ENCODE data around the gene CTSZ. TPM values are rescaled to one million over a fixed set of nuclear protein-coding genes. Genes with fewer than 3 reads are reported as not detected.
"Not testable (repeated sequence)": the region's sequence is repeated elsewhere in the genome, so short reads cannot be mapped to it uniquely, and the experiment has no call there.

Gene CTSZ
- polyA plus RNA-seq, 4 donors = 82.7 to 277 (median 183) TPM

DNA sequence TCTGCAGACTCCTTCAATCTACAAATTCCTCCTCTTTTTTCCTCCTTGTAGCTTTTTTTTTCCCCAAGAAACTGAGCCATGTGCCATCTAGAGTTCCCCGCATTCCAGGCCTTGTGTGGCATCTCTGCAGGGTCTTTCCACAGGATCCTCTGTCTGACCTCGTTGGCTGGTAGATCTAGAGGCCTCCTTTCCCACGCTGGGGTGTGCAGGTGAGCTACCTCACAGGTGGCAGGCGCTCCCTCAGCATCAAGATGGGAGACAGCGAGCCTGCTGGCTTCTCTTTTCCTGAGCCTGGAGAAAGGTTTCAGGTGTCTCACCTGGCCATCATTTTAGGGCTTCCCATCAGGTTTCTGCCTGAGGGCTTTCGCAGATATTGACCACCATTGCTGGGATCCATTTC lies 35.6 kb downstream of the CTSZ start:
- no peaks in the 10 kb centered on the region for H3K27me3 ChIP-seq (ENCODE audit: control insufficient read depth in 3 of 3, insufficient read depth in 3 of 3, low read length in 3 of 3)
- no peak for FAIRE-seq
- no peak overlapping the region for H3K27ac ChIP-seq (ENCODE audit: low read depth in 1 of 3, low read length in 2 of 3)
- H3K36me3 ChIP-seq (ENCODE audit: control insufficient read depth in 3 of 3, insufficient read depth in 2 of 3, low read depth in 1 of 3, low read length in 3 of 3) = no peaks in the 10 kb centered on the region
- H3K9me3 ChIP-seq (ENCODE audit: control insufficient read depth in 2 of 2, insufficient read depth in 1 of 2, low read depth in 1 of 2, low read length in 1 of 2) = peaks cover 0 to 6% of the 10 kb centered on the region in 2 donors
- no peak for DNase-seq
- WGBS, 3 donors = 75 to 81% (median 78%) methylated on average over 6 of the region's 6 CpGs
- H3K4me3 ChIP-seq (ENCODE audit: low read depth in 1 of 3, low read length in 3 of 3) = no peak overlapping the region
- no peaks in the 10 kb centered on the region for H3K4me1 ChIP-seq (ENCODE audit: control insufficient read depth in 3 of 3, insufficient read depth in 2 of 3, low read depth in 1 of 3, low read length in 2 of 3)

DNA sequence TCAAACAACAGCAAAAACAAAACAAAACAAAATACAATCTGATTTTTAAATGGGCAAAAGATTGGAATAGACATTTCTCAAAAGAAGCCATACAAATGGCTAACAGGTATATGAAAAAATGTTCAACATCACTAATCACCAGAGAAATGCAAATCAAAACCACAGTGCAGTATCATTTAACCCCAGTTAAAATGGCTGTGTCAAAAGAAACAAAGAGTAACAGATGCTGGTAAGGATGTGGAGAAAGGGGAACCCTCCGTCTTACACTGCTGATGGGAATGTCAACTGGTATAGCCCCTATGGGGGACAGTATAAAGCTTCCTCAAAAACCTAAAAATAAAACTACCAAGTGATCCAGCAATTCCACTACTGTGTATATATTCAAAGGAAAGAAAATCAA lies 36.9 kb downstream of the CTSZ start:
- 70 to 93% (median 88%) methylated on average over 1 of the region's 1 CpG for WGBS, 3 donors
- Histone ChIP-seq H3K4me1 (ENCODE audit: control insufficient read depth in 3 of 3, insufficient read depth in 2 of 3, low read depth in 1 of 3, low read length in 2 of 3) (no peaks in the 10 kb centered on the region), H3K9me3 (ENCODE audit: control insufficient read depth in 2 of 2, insufficient read depth in 1 of 2, low read depth in 1 of 2, low read length in 1 of 2) (no peaks in the 10 kb centered on the region), H3K4me3 (ENCODE audit: low read depth in 1 of 3, low read length in 3 of 3) (no peak overlapping the region), H3K27ac (ENCODE audit: low read depth in 1 of 3, low read length in 2 of 3) (no peak overlapping the region), H3K36me3 (ENCODE audit: control insufficient read depth in 3 of 3, insufficient read depth in 2 of 3, low read depth in 1 of 3, low read length in 3 of 3) (no peaks in the 10 kb centered on the region), H3K27me3 (ENCODE audit: control insufficient read depth in 3 of 3, insufficient read depth in 3 of 3, low read length in 3 of 3) (no peaks in the 10 kb centered on the region)
- DNase-seq (no peak), FAIRE-seq (no peak)

DNA sequence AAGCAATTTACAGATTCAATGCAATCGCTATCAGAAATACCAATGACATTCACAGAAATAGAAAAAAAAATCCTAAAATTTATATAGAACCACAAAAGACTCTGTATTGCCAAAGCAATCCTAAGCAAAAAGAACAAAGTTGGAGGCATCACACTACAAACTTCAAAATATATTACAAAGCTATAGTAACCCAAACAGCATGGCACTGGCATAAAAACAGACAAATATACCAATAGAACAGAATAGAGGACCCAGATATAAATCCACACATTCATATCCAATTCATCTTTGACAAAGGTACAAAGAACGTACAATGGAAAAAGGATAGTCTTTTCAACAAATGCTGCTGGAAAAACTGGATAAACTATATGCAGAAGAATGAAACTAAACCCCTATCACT lies 37.6 kb downstream of the CTSZ start:
- no peak overlapping the region for H3K4me3 ChIP-seq (ENCODE audit: low read depth in 1 of 3, low read length in 3 of 3)
- no peaks in the 10 kb centered on the region for H3K36me3 ChIP-seq (ENCODE audit: control insufficient read depth in 3 of 3, insufficient read depth in 2 of 3, low read depth in 1 of 3, low read length in 3 of 3)
- H3K27ac ChIP-seq (ENCODE audit: low read depth in 1 of 3, low read length in 2 of 3) = no peak overlapping the region
- no peak for DNase-seq
- FAIRE-seq = no peak
- H3K9me3 ChIP-seq (ENCODE audit: control insufficient read depth in 2 of 2, insufficient read depth in 1 of 2, low read depth in 1 of 2, low read length in 1 of 2) = no peaks in the 10 kb centered on the region
- H3K4me1 ChIP-seq (ENCODE audit: control insufficient read depth in 3 of 3, insufficient read depth in 2 of 3, low read depth in 1 of 3, low read length in 2 of 3) = no peaks in the 10 kb centered on the region
- H3K27me3 ChIP-seq (ENCODE audit: control insufficient read depth in 3 of 3, insufficient read depth in 3 of 3, low read length in 3 of 3) = no peaks in the 10 kb centered on the region
- WGBS, 3 donors = 68 to 77% (median 73%) methylated on average over 2 of the region's 2 CpGs

DNA sequence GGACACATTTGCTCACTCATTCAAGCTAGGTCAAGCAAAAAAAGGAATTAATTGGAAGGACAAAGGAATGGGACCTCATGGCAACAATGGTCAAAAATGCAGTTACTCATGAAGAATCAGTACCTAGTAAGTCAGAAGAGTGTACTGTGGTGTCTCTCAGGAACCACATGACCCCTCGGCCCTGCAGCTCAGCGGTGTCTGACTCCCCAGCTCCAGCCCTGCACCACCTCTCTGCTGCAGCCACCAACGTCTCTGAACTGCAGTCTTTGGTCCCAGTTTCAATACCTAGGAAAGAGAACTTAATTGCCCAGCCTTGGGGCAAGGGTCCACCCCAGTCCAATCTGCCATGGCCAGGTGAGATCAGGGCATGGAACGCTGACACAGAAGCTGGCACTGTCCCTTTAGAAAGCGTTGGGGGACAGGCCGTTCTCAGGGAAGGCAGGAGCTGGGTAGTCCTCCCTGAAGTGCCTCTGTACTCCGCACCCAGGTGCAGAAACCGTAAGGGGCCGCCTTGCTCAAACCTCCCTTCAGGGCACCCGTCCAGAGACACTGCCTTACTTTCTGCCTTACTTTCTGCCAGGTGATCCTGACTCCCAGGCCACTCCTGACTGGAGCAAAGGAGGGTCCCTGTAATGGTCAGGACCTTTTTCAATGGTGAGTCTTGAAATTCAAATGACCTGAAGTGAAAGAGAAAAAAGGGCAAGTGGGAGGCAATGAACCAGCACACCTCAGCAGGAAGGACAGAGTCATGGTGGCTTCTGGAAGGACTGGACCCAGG lies 39.2 kb downstream of the CTSZ start:
- Histone ChIP-seq H3K4me1 (ENCODE audit: control insufficient read depth in 3 of 3, insufficient read depth in 2 of 3, low read depth in 1 of 3, low read length in 2 of 3) (no peaks in the 10 kb centered on the region), H3K4me3 (ENCODE audit: low read depth in 1 of 3, low read length in 3 of 3) (no peak overlapping the region), H3K27me3 (ENCODE audit: control insufficient read depth in 3 of 3, insufficient read depth in 3 of 3, low read length in 3 of 3) (no peaks in the 10 kb centered on the region), H3K9me3 (ENCODE audit: control insufficient read depth in 2 of 2, insufficient read depth in 1 of 2, low read depth in 1 of 2, low read length in 1 of 2) (no peaks in the 10 kb centered on the region), H3K27ac (ENCODE audit: low read depth in 1 of 3, low read length in 2 of 3) (no peak overlapping the region), H3K36me3 (ENCODE audit: control insufficient read depth in 3 of 3, insufficient read depth in 2 of 3, low read depth in 1 of 3, low read length in 3 of 3) (no peaks in the 10 kb centered on the region)
- 69 to 79% (median 73%) methylated on average over 10 of the region's 10 CpGs for WGBS, 3 donors
- FAIRE-seq (no peak), DNase-seq (no peak)

DNA sequence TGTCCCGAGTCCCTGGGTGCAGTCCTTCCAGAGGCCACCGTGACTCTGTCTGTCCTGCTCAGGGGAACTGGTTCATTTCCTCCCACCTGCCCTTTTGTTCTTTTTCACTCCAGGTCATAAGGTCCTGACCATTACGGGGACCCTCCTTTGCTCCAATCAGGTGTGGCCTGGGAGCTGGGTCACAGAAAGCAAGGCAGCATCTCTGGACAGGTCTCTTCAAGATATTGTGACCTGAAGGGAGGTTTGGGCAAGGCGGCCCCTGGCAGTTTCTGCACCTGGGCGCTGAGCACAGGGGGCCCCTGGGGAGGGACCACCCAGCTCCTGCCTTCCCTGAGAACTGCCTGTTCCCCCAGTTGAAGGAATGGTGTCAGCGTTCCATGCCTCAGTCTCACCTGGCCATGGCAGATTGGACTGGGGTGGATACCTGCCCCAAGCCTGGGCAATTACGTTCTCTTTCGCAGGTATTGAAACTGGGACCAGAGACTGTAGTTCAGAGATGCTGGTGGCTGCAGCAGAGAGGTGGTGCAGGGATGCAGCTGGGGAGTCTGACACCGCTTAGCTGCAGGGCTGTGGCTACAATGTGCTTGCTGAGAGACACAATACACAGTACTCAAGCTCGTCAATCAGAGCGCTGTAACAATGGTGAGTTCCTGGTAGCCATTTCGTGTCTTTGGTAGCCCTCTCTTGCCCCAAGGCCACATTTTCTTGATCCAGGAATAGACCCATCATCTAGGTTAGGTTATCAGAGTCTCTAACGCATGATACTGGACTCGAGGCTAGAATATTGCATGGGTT lies 41.6 kb downstream of the CTSZ start:
- Histone ChIP-seq H3K4me3 (ENCODE audit: low read depth in 1 of 3, low read length in 3 of 3) (no peak overlapping the region), H3K4me1 (ENCODE audit: control insufficient read depth in 3 of 3, insufficient read depth in 2 of 3, low read depth in 1 of 3, low read length in 2 of 3) (no peaks in the 10 kb centered on the region), H3K9me3 (ENCODE audit: control insufficient read depth in 2 of 2, insufficient read depth in 1 of 2, low read depth in 1 of 2, low read length in 1 of 2) (no peaks in the 10 kb centered on the region), H3K36me3 (ENCODE audit: control insufficient read depth in 3 of 3, insufficient read depth in 2 of 3, low read depth in 1 of 3, low read length in 3 of 3) (no peaks in the 10 kb centered on the region), H3K27me3 (ENCODE audit: control insufficient read depth in 3 of 3, insufficient read depth in 3 of 3, low read length in 3 of 3) (no peaks in the 10 kb centered on the region), H3K27ac (ENCODE audit: low read depth in 1 of 3, low read length in 2 of 3) (no peak overlapping the region)
- DNase-seq = no peak
- FAIRE-seq = no peak
- 67 to 76% (median 72%) methylated on average over 14 of the region's 14 CpGs for WGBS, 3 donors

DNA sequence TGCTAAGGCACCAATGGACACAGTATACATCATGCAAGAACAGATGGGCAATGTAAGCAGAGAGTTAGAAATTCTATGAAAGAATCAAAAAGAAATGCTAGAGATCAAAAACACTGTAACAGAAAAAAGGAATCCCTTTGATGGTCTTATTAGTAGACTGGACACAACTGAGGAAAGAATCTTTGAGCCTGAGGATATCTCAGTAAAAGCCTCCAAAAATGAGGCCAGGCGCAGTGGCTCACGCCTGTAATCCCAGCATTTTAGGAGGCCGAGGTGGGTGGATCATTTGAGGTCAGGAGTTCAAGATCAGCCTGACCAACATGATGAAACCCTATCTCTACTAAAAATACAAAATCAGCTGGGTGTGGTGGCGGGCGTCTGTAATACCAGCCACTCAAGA lies 43.1 kb downstream of the CTSZ start:
- H3K27me3 ChIP-seq (ENCODE audit: control insufficient read depth in 3 of 3, insufficient read depth in 3 of 3, low read length in 3 of 3); H3K27ac ChIP-seq (ENCODE audit: low read depth in 1 of 3, low read length in 2 of 3); H3K9me3 ChIP-seq (ENCODE audit: control insufficient read depth in 2 of 2, insufficient read depth in 1 of 2, low read depth in 1 of 2, low read length in 1 of 2); H3K4me1 ChIP-seq (ENCODE audit: control insufficient read depth in 3 of 3, insufficient read depth in 2 of 3, low read depth in 1 of 3, low read length in 2 of 3); FAIRE-seq; DNase-seq; H3K4me3 ChIP-seq (ENCODE audit: low read depth in 1 of 3, low read length in 3 of 3); H3K36me3 ChIP-seq (ENCODE audit: control insufficient read depth in 3 of 3, insufficient read depth in 2 of 3, low read depth in 1 of 3, low read length in 3 of 3): not testable (repeated sequence)
- 76 to 94% (median 89%) methylated on average over 5 of the region's 5 CpGs for WGBS, 3 donors

DNA sequence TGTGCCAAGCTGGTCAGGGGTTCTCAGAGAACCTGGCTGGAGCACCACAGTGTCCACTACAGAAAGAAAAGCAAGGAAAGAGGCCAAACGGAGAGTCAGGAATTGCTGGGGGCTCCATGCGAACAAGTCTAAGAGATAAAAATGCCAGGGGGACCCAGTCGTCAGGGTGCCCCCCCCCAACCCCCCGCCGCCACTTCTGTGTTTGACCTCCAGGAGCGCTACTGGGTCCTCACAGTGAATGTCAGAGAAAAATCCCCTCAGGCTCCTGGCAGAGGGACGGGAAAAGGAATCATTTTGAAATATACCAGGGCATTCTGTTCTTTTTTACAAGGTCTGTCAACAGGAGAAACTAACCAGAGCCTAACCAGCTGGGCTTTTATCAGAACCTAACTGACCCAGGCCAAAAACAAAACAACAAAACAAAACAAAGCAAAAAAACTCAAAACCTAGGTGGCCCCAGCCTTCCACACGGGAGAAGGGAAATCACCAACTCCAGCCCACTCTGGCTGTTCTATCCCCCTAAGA lies 43.9 kb downstream of the CTSZ start:
- H3K27ac ChIP-seq (ENCODE audit: low read depth in 1 of 3, low read length in 2 of 3) = no peak overlapping the region
- no peaks in the 10 kb centered on the region for H3K36me3 ChIP-seq (ENCODE audit: control insufficient read depth in 3 of 3, insufficient read depth in 2 of 3, low read depth in 1 of 3, low read length in 3 of 3)
- FAIRE-seq (no peak), DNase-seq (no peak)
- no peaks in the 10 kb centered on the region for H3K4me1 ChIP-seq (ENCODE audit: control insufficient read depth in 3 of 3, insufficient read depth in 2 of 3, low read depth in 1 of 3, low read length in 2 of 3)
- H3K27me3 ChIP-seq (ENCODE audit: control insufficient read depth in 3 of 3, insufficient read depth in 3 of 3, low read length in 3 of 3) = no peaks in the 10 kb centered on the region
- H3K9me3 ChIP-seq (ENCODE audit: control insufficient read depth in 2 of 2, insufficient read depth in 1 of 2, low read depth in 1 of 2, low read length in 1 of 2) = no peaks in the 10 kb centered on the region
- no peak overlapping the region for H3K4me3 ChIP-seq (ENCODE audit: low read depth in 1 of 3, low read length in 3 of 3)
- WGBS, 3 donors = 67 to 74% (median 72%) methylated on average over 8 of the region's 8 CpGs

DNA sequence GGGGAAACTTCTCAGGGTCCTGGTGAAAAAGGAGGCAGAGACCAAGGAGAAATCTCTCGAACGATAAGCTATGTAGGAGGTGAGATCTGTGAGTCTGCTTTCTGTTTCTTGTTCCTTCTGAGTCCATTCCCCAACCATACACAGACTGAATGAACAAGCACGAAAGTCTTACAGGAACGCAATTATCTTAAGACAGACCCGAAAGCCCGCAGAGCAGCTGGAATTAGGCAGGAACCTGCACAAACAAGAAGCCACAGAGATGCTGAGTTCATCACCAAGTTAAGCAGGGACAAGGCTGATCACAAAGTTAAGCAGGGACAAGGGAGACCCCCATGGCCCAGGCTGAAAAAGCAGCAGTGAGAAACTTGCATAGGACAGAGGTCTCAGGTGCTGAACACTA lies 47.4 kb downstream of the CTSZ start:
- Histone ChIP-seq H3K36me3 (ENCODE audit: control insufficient read depth in 3 of 3, insufficient read depth in 2 of 3, low read depth in 1 of 3, low read length in 3 of 3) (no peaks in the 10 kb centered on the region), H3K27me3 (ENCODE audit: control insufficient read depth in 3 of 3, insufficient read depth in 3 of 3, low read length in 3 of 3) (no peaks in the 10 kb centered on the region), H3K27ac (ENCODE audit: low read depth in 1 of 3, low read length in 2 of 3) (no peak overlapping the region), H3K4me3 (ENCODE audit: low read depth in 1 of 3, low read length in 3 of 3) (no peak overlapping the region), H3K4me1 (ENCODE audit: control insufficient read depth in 3 of 3, insufficient read depth in 2 of 3, low read depth in 1 of 3, low read length in 2 of 3) (no peaks in the 10 kb centered on the region), H3K9me3 (ENCODE audit: control insufficient read depth in 2 of 2, insufficient read depth in 1 of 2, low read depth in 1 of 2, low read length in 1 of 2) (no peaks in the 10 kb centered on the region)
- WGBS, 3 donors = 70 to 74% (median 74%) methylated on average over 6 of the region's 6 CpGs
- no peak for FAIRE-seq
- DNase-seq = no peak

All from small intestine (tissue), 7 donors.